ENCODE measurements around the gene ZHX3.

GRCh38 chr20:41356951-41357350 is 39.4 kb upstream of the ZHX3 start:
- TF ChIP-seq CTCF (IDR thresholded peaks at IDR 0.05; ENCODE audit: low read depth, low read length) (no peak), POLR2A (IDR thresholded peaks at IDR 0.05; ENCODE audit: extremely low read depth, insufficient read length) (no peak)
- TF ChIP-seq, protein P1, sequence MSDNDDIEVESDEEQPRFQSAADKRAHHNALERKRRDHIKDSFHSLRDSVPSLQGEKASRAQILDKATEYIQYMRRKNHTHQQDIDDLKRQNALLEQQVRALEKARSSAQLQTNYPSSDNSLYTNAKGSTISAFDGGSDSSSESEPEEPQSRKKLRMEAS (IDR thresholded peaks at IDR 0.05; ENCODE audit: low read depth, low read length), result no peak
